GM21825 (cell line): Measurements from ENCODE around the gene NRM.

Experiments
- ATAC-seq: cut with Tn5 transposase; IDR thresholded peaks from one replicate; pipeline ENCODE4 v1.9.1; 2021; ENCODE audit warnings: mild to moderate bottlenecking, moderate library complexity; ENCODE audit not compliant: unreplicated experiment

Gene NRM

GRCh38 chr6:30689985-30690384 lies 799 bp downstream of the NRM start:
- ATAC-seq: no peak

DNA sequence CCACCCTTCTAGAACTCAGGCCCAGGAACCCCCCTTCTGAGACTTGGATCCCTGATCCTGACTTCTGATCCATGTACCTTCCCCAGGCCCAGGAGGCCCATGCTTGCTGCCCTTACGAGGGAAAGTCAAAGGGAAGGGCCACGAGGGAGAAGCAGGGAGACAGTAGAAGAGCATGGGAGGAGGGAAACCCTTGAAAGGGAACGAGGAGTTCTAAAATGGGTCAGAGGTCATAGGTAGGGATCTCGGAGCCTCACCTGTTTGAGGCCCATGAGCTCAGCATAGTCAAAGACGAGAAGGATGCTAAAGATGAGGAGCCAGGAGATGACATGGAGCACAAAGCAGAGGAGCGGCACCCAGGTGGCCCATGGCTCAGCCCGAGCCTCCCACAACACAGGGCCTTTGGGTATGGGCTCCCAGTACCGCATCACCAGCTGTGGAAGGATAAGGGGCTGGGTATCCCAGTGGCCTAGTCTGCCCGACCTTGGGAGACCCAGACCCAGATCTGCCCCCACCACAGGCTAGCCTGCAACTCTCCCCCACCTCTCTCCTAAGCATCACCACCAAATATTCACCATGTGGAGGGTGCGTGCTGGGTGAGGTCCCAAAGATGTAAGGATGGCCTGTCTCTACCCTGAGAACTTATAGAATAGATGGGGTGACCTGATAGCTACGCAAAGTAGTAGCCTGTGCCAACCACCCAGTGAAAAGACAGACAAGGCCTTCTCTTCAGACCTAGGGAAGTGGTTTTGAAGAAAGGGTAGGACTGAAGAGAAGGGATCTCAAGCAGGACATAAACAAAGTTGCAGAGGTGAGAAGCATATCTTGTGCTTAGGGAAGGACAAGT lies 1.5 kb downstream of the NRM start:
- ATAC-seq: no peak

DNA sequence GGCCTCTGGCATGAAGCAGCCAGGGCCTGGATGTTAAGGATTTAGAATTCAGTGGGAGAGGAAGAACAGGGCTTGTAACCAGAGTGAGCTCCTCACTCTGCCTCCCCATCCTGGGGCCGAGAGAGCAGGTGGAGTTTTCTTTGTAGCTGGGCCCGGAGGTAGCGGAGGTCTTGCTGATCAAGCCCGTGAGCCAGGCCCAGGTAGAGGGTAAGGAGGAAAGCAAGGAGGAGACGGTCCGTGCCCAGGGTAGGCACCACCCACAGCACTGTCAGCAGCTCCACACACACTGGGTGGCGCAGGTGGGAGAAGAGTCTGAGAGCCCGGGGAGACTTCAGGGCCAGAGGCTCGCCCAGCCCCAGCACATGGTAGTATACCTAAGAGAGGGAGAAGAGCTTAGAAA lies 2.2 kb downstream of the NRM start:
- ATAC-seq: no peak

DNA sequence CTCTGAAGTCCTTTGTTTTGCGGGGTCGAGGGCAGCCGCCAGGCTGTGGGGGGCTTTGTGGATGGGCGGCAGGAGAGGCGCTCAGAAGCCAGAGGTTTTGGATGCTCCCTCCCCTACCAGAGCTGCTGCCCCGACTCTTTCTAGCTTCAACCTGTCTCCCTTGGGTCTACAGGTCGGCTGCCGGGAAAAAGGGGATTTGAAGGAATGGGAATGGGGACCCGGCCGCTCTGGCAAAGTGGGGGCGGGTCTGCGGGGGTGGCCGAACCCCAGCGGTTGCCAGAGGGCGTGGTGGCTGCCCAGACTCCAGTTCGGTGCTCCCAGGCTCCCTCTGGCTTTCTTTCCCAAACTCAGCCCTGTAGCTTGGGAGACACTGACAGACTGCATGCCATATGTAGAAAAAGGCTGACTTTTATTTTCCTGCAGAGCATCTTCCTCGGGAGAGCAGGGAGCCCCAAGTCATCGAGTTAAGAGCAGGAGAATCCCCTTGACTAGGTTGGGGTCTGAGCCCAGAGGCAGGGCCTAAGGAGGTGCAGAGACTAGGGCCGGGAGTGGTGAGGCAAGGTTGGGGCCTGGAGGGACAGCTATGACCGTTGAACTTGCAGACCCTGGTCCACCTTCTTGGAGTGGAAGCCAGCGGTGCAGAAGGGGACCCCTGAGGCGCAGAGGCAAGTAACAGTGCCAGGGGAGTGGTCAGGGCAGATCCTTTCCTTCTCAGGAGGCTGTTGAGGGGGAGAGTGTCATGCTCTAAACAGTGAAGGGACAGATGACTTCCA lies 2.9 kb downstream of the NRM start:
- no peak for ATAC-seq

GRCh38 chr6:30686908-30687658 lies 3.7 kb downstream of the NRM start:
- peak; percentile 31 for ATAC-seq

DNA sequence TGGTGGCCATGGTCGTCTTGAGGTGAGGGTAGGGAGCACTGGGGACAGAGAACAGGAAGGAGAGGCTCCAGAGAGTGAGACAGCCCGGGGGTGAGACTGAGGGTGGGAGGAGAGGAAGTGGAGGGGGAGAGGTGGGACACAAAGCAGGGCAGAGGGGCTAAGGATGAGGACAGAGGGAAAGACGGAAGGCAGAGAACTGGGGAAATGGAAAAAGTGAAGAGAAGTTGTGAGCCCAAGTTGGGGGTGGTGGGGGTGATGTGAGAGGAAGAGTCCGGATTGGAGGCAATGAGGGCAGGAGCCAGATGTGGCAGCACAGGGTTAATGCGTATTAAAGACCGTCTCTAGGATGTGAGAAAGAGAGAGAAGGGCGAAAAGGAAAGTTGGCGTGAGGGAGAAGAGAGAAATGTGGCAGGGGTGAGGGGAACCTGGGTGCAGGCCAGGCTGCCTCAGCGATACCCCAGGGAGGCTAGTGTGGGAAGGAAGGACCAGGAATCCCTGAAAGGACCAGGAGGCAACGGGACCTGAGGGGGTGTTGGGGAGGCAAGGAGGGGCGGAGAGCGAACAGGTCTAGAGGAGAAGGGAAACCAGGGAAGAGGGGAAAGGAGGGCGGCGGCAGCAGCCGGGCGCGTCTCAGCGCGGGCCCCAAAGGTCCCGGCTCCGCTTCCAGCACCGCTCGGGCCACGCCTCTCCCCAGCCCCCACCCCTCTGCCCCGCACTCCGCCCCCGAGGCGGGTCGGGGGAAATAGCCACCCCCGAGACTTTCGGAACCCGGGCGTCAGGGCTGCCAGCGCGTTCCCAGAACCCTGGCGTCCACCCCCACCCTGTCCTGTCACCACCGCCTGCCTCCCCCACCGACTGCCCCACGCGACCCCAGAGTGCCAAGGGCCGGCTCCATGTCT lies 4.5 kb downstream of the NRM start, which contains the start of gene PPP1R18:
TSS of gene PPP1R18 (minus strand) at position 637 of the 899 bp plus-strand sequence. CDS start at position 10, 627 bp downstream.
- no peak for ATAC-seq

- no peak for ATAC-seq
Measured at GRCh38 chr6:30685157-30686008, 5.4 kb downstream of the NRM start.

DNA sequence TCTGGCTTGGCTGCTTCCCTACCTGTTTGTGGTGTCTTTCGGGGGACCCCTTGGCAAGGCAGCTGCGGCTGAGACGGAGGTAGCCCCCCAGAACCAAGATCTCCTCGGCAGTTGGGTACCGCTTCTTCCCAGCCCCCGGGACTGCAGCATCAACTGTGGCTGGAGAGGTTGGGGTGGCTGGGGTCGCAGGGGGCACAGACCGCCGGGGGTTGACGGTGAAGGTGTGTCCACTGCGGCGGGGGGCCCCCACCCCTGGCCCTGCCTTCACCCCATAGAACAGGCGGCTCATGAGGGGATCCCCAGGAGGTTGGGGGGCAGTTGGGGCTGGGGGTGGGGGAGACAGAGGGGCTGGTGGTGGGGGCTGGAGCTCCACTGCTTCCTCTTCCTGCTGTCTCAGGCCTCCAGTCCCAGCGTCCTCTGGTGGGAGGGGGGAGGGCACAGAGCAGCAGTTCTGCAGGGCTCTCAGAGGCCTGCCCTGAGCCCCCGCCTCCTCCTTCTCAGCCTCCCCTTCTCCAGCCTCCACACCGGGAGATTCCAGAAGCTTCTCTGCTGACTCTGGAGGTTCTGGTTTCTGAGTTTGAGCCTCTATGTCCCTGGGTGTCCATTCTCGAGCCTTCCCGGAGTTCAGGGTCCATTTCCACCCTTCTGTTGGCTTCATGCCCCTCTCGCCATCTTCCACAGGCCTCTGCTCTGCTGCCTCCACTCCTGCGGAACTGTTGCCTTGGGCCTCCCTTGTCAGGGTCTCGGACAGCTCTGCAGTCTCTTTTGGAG lies 6.2 kb downstream of the NRM start:
- ATAC-seq: no peak

- ATAC-seq: no peak
Measured at GRCh38 chr6:30683980-30684338, 6.8 kb downstream of the NRM start.

DNA sequence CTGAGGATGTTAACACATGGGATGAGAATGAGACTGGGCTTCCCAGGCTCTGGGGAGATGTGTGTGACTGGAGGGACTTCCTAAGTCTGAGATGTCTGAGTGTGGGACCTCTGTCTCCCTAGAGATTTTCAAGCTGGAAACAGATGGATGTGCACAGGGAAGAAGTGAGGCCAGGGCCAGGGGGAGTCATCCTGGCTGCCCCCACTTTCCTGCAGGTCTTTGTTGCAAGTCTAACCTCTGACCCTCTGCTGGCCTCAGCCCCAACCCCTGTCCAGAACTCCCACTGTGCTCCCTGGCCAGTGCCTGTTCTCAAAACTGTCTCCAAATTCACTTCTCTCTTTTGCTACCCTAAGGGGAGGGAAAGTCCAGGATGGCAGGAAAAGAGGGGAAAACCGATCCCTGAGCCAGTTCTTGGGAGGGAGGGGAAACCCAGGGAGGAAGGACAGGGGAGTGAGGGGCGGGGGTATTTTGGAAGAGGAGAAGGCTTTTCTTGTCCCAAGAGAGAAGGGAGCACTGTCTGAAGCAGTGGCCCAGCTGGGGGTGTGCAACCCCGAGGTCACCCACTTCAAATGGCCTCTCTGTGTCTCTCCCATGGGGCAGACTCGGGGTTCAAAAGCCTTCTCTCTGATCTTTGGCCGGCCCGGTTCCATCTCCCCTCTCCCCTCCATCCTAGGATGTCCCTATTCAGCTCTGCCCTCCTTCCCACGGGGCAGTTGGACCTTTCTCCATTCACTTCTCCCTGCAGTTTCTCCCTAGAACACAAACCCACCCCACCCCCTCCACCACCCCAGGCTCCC lies 7.4 kb downstream of the NRM start:
- ATAC-seq: no peak

DNA sequence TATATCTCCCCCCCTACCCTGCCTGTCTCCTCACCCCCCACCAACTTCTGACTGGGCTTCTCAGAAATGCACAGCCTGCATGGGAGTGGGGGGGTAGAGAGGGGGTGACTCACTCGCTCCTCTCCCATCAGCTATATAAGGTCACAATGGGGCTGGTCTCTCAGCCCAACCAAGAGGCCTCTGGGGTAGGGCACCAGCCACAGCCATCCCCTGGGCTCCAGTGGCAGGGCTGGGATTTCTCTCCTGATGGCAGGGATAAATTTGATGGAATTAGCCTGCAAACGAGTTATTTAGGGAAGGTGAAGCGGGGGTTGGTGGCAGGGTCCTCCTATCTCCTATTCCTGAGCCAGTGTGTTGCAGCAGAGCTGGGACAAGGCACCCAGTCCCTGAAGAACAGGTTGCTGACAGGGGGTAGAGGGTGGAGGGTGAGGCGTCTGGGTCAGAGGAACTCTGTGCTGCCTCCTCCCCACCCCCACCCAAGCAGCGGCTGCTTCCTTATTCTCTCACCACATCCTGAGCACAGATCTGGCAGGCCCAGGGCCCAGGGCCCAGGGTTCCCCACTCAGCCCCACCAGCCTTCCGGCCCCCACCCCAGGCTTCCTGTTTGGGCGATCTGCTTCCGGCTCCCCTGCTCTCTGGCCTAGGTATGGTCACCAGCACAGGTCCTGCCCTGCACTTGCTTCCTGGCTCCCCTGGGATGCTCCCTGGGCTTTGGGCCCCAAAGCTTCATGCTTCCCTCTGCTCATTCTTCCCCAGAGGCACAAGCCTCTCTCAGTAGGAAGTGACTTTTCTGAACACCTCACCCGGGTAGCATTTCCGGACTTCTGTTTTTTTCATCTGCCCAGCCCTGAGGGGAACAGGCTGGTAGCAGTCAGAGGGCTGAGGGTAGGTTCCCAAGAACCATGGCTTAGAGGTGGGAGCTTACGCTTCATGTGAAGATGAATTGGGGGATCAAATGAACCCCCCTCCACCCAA lies 8.4 kb downstream of the NRM start:
- peak; percentile 37 for ATAC-seq

DNA sequence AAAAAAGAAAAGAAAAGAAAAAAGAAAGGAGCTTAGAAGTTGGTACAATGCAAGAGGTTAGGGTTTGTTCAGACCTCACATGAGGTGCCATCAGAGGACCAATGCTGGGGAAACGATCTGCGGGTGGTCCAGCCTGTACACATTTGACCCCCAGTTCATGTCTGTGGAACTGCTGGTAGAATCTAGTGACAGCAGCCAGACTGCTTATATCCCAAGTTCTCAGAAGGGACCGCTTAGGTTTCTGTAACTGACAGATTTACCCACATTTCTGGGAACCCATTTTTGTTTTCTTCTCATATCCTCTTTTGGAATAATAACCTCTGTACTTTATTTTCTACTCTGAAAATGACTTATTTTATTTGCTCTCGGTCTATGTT lies 9.0 kb downstream of the NRM start:
- ATAC-seq: no peak

- no peak for ATAC-seq
Measured at GRCh38 chr6:30679765-30680535, 10.8 kb downstream of the NRM start.

- ATAC-seq: peak; percentile 36
Measured at GRCh38 chr6:30678964-30679726, 11.6 kb downstream of the NRM start.

- ATAC-seq: no peak
Measured at GRCh38 chr6:30676660-30677285, 14.0 kb downstream of the NRM start.
